HG03196 (cell line): ENCODE data around the gene FMNL2.

Experiments
- ATAC-seq: cut with Tn5 transposase; IDR thresholded peaks from one replicate; pipeline ENCODE4 v1.9.1; 2021; ENCODE audit not compliant: unreplicated experiment

FMNL2 gene

GRCh38 chr2:152571048-152571766, 236.2 kb downstream of the FMNL2 start:
- no peak for ATAC-seq

- ATAC-seq: no peak
Observed at GRCh38 chr2:152572031-152572430, 237.1 kb downstream of the FMNL2 start.

GRCh38 chr2:152573168-152573567, 238.2 kb downstream of the FMNL2 start:
- ATAC-seq: peak; percentile 83

- no peak for ATAC-seq
Observed at GRCh38 chr2:152577579-152577978, 242.6 kb downstream of the FMNL2 start.

GRCh38 chr2:152578573-152578972, 243.6 kb downstream of the FMNL2 start:
- ATAC-seq: no peak

GRCh38 chr2:152580714-152581113, 245.7 kb downstream of the FMNL2 start:
- no peak for ATAC-seq

GRCh38 chr2:152581360-152581759, 246.4 kb downstream of the FMNL2 start:
- no peak for ATAC-seq

GRCh38 chr2:152582081-152582480, 247.1 kb downstream of the FMNL2 start:
- no peak for ATAC-seq

- no peak for ATAC-seq
Observed at GRCh38 chr2:152583512-152584229, 248.7 kb downstream of the FMNL2 start.

- no peak for ATAC-seq
Observed at GRCh38 chr2:152584301-152584700, 249.3 kb downstream of the FMNL2 start.

GRCh38 chr2:152585830-152586484, 251.0 kb downstream of the FMNL2 start:
- ATAC-seq: no peak

- no peak for ATAC-seq
Observed at GRCh38 chr2:152587187-152587947, 252.4 kb downstream of the FMNL2 start.

- no peak for ATAC-seq
Observed at GRCh38 chr2:152588998-152589397, 254.0 kb downstream of the FMNL2 start.

- ATAC-seq: peak; percentile 68
Observed at GRCh38 chr2:152594022-152594766, 259.2 kb downstream of the FMNL2 start.

- ATAC-seq: no peak
Observed at GRCh38 chr2:152594792-152595191, 259.8 kb downstream of the FMNL2 start.

GRCh38 chr2:152598975-152599759, 264.2 kb downstream of the FMNL2 start:
- no peak for ATAC-seq

- ATAC-seq: no peak
Observed at GRCh38 chr2:152600051-152600657, 265.2 kb downstream of the FMNL2 start.

- no peak for ATAC-seq
Observed at GRCh38 chr2:152600697-152601096, 265.7 kb downstream of the FMNL2 start.

GRCh38 chr2:152602750-152603149, 267.8 kb downstream of the FMNL2 start:
- ATAC-seq: no peak
